Stimulated activated CD4-positive, alpha-beta T cell treated with anti-CD3 and anti-CD28 coated beads, TNF-alpha, amount 100 ng/mL, for 48 hours (primary cell): ENCODE data around the gene FBXL5.
A peak's percentile ranks its signal among the peaks of the same experiment; 100 is the strongest.
"Not testable (repeated sequence)": the region's sequence is repeated elsewhere in the genome, so short reads cannot be mapped to it uniquely, and the experiment has no call there.

Source experiments
- DNase-seq, 3 donors: peaks; one replicate each; pipeline ENCODE4 v3.0.0-alpha.2; 2020; ENCODE audit warnings: low read depth in 3 of 3

The FBXL5 gene

DNA sequence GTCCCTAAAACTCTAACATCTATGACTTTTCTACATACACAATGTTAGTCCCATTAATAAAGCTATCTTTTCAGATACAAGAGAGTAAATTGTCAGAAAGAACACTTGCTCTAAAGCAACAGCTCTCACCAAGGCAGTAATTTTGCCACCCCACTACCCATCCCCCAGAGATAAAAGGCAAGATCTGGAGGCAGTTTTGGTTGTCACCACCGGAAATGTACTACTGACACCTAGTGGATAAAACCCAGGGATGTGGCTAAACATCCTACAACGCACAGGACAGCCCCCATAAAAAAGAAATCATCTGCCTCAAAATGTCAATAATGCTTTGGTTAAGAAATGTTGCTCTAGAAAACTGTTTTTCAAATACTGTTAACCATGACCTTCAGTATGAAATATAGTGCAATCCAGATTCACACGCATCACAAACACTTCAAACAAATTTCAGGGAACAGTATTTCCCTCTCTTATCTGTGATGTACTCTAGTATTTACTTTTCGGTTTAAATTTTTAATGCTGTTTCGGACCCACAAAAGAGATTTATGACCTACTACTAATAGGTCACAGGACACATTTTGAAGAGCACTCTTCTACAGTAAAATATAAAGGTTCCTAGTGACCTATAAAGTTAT is 5.1 kb downstream of the FBXL5 start:
- peak in 2 of 3 donors; percentile 9 to 31 for DNase-seq

- no peak for DNase-seq
Observed at GRCh38 chr4:15648600-15648999, 6.6 kb downstream of the FBXL5 start.

GRCh38 chr4:15638418-15638817 is 16.7 kb downstream of the FBXL5 start:
- DNase-seq, result no peak

DNA sequence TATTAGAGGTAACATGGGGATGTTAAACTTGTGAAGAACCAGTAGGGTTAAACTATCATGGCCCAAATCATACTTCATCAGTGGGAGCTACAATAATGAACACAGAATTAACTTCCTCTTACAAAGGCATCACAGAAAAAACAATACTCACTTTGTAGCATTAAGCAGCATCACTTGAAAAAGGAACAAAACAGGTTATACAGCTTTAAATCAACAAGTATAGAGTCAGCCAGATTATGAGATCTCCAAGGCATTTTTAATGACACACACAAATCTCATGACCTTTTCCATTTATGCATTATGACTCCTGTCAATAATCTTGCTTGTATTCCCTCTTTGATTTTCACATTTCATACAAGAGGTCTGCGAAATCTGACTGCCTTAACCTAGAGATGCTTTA is 18.3 kb downstream of the FBXL5 start:
- no peak for DNase-seq

DNA sequence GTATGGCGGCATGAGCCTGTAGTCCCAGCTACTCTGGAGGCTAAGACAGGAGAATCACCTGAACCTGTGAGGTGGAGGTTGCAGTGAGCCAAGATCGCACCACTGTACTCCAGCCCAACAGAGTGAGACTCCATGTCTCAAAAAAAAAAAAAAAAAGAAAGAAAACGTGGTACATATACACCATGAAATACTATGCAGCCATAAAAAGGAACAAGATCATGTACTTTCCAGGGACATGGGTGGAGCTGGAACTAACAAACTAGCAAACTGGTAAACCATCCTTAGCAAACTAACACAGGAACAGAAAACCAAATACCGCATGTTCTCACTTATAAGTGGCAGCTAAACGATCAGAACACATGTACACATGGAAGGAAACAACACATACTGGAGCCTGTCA is 37.8 kb downstream of the FBXL5 start:
- DNase-seq, result not testable (repeated sequence)

DNA sequence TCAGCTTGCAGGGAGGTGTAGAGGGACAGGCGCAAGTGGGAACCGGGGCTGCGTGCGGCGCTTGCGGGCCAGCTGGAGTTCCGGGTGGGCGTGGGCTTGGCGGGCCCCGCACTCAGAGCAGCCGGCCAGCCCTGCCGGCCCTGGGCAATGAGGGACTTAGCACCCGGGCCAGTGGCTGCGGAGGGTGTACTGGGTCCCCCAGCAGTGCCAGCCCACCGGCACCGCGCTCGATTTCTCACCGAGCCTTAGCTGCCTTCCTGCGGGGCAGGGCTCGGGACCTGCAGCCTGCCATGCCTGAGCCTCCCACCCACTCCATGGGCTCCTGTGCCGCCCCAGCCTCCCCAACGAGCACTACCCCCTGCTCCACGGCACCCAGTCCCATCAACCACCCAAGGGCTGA is 40.3 kb downstream of the FBXL5 start:
- not testable (repeated sequence) for DNase-seq

GRCh38 chr4:15612136-15612535 is 43.0 kb downstream of the FBXL5 start:
- DNase-seq, result no peak

DNA sequence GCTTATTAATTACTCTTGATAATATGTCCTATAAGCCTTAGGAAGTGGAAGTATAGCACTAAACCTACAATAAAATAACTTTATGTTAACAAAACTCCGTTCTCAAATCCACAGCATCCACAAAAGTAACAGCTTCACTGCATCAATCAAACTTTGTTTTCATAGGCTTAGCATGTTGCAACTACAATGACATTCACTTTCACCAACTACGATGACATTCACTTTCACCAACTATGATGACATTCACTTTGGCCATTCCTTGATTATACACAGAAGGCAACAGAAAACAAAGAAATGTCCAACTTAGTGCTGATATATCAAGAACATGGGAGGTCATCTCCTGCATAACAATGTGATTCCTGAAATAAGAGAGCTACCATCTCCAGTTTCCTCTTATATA is 44.3 kb downstream of the FBXL5 start:
- no peak for DNase-seq

DNA sequence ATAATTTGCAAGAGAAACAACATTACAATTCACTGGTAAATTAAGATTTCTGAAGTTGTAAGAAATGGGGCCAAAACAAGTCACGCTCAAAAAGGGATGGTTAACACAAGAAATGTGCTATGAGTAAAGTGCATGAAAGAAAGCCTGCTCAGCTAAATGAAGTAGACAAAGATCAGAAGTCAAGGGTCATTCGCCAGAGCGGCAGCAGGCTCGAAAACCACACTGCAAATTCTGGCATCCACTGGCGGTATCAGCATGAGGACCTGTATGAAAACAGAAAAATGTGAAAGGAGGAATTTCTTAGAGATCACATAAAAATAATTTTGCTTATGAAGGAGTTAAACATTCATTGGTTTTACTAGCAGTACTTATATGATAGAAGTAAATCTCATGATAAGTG is 49.6 kb downstream of the FBXL5 start:
- DNase-seq, result no peak

- no peak for DNase-seq
Observed at GRCh38 chr4:15601862-15602261, 53.3 kb downstream of the FBXL5 start.

- no peak for DNase-seq
Observed at GRCh38 chr4:15600176-15600575, 55.0 kb downstream of the FBXL5 start.

DNA sequence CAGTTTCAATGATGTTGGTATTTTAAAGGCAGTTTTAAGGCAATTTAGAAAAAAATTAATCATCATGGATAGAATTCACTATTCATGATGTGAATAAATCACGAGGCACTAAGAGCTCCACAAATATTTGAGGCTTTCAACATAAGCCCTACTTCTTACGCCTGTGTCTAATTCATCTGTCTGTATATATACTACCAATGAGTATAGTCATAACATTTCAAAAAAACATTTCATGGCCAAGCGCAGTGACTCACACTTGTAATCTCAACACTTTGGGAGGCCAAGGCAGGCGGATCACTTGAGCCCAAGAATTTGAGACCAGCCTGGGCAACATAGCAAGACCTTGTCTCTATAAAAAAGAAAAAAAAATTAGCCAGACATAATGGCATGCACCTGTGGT is 56.5 kb downstream of the FBXL5 start:
- no peak for DNase-seq

GRCh38 chr4:15592799-15593198 is 62.4 kb downstream of the FBXL5 start:
- DNase-seq, result no peak

GRCh38 chr4:15587649-15588048 is 67.5 kb downstream of the FBXL5 start:
- no peak for DNase-seq

- DNase-seq, result no peak
Observed at GRCh38 chr4:15586066-15586465, 69.1 kb downstream of the FBXL5 start.

GRCh38 chr4:15585331-15585730 is 69.8 kb downstream of the FBXL5 start:
- no peak for DNase-seq

DNA sequence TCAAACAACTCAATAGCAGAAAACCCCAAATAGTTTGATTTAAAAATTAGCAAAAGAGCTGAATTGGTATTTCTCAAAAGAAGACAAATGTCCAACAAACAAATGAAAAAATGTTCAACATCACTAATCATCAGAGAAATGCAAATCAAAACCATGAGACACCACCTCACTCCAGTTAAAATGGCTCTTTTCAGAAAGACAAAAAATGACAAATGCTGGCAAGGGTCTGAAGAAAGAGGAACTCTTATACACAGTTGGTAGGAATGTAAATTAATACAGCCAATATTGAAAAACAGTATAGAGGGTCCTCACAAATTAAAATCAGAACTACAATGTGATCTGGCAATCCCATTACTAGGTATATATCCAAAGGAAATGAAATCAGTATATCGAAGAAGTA is 70.4 kb downstream of the FBXL5 start:
- DNase-seq, result no peak

DNA sequence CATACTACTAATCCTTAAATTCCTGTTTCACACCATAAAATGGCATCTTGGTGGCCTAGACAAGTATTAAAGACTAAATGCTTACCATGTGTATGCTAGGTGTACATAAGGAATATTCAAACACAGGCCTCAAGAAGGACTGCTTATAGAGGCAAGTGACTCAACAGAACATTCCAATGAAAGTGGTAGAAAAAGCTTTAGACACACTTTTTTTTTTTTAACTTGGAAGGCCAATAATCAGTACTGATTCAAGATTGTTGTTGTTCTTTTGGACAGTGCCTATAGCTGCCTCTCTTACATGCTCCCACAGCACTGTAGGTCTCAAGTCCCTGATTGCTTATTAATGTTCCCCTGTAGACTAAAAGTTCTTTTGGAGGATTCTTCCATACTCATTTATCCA is 77.6 kb downstream of the FBXL5 start:
- DNase-seq, result no peak

DNA sequence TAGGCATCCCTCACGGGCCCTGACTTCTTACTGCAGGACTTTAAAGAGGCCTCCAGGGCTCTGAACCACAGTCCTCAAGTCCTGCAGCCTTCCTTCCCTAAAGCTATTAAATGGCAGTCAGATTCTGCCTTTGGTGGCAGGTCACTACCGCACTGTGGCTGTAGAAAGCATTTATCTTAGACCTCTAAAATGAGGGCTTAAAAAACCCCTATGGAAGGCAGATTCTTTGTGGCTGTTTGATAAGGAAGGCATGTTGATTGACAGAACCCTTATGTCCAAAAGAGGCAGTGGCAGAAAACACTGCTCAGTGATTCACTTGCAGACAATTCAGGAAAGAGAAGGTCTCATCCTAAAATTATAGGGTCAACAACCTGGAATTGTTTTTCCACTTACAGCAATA is 79.2 kb downstream of the FBXL5 start:
- DNase-seq, result no peak

DNA sequence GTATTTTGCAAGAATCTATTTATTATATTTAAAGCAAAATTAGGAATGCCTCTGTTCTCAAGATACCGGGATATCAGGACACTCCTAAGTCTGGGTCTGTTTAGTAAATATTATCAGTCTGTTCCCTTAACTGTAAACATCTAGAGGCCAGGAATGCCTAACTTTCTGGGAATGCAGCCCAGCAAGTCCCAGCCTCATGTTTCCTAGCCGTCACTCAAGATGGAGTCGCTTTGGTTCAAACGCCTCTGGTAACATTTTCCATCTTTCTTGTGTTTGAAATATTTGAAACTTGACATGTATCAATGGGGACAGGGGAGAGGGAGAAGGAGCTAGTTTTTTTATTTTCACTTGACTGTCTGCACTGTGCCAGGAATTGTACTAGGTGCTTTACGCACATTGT is 85.4 kb downstream of the FBXL5 start:
- DNase-seq, result no peak

GRCh38 chr4:15568821-15569220 is 86.3 kb downstream of the FBXL5 start:
- no peak for DNase-seq

DNA sequence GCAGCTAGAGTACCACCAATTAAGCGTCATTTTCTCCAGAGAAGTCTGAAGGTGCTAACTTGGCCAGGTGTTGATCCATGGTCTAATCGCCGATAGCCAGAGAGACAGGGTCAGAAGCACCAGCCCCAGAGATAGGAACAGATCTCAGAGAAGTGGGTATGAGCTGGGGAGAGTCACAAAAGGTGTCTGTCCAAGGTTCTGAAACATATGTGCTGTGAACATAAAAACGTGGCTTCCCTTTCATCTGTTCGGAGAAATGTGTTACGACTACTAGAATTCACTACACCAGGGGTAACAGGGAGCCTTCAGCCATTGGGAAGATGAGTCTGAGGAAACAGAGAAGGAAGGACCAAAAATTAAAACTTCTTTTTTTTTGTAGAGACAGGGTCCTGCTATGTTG is 91.3 kb downstream of the FBXL5 start:
- DNase-seq, result no peak

DNA sequence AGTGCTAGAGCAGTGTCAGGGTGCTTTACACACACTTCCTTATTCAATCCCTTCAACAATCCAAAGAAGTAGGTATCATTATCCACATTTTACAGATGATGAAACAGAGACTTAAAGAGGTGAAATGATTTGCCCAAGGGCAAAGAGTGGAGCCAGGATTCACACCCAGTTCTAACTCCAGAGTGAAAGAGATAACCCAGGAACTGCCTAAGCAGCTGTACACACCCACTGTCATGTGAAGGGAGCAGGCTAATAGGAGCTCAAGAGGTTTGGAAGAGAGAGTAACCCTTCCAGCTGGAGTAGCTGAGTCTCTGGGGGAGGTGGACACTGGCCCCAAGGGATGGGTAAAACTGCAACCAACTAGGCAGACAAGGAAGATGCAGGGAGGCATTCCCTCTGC is 92.5 kb downstream of the FBXL5 start:
- DNase-seq, result no peak

DNA sequence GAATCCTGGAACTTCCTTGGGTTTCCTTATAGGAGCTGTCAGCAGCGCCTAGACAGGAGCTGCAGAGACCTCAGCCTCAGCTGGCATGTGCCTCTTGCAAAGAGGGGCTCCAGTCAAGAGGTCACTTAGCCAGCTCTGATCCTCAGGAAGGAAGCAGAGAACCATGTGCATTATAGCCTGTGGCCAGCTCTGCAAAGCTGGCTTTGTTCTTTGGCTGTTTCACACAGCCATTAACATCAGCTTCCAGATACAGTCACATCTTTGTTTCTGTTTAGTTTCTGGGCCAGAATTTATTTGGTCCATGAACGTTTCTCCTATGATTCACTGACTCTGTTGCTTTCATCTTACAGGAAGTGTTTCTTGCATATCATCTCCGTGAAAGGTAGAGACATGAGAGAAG is 93.0 kb downstream of the FBXL5 start:
- no peak for DNase-seq

DNA sequence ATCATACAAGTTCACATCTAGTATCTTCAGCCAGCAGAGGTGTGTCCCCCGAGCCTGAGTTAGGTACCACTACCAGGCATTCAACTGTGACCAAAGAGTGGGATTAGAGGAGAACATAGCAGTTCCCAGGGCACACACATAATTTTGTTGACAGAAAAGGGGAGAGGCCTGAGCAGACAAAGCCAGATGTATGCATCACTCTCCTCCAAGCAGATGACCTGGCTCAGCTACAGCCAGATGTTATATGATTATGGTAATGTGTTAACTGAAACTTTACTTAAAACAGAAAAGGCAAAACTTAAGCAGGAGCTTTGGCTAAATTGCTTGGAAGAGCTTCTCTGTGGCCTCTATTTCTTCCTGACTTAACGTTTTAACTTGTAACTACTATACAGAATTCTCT is 96.6 kb downstream of the FBXL5 start:
- DNase-seq, result no peak
